ENCODE data around the gene MYO16.

MYO16 gene

DNA sequence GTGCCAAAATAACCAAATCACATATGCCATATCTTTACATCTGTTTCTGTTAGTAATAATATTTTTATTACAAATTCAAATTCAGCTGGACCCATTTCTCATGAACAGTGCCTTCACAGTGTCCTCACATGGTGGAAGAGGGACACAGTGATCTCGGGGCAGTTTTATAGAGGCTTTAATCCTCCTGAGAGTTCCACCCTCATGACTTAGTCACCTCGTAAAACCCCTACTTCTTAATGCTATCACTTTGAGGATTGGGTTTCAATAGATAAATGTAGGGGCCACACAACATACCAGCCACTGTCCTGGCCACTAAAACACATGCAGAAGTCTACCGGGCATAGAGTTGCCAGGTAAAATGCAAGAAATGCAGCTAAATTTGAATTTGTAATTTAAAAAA is 201.5 kb downstream of the MYO16 start:
- Mint-ChIP-seq H3K36me3 (ENCODE audit: low read depth) (no peaks in the 10 kb centered on the region), H3K4me3 (no peak overlapping the region), H3K27ac (no peak overlapping the region), H3K27me3 (no peaks in the 10 kb centered on the region), H3K4me1 (ENCODE audit: low read depth) (no peaks in the 10 kb centered on the region), H3K9me3 (peaks cover 4% of the 10 kb centered on the region)
- DNase-seq, result no peak

DNA sequence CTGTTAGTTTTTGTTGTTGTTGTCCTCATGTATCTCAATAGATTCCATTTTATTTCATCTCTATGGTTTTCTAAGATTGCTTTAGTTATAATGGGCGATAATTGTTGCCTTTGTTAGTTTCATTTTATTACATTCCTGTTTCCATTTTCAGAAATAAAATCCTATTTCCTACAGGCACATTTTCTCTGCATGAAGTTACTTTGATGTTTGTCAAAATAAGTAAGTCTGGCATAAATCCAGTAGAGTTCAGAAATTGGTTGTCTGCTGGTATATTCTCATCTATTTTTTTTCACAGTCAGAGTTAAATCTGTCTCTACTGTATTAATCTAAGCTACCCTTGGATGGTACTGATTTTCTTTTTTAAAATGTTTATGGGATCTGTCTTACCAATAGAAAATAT is 204.1 kb downstream of the MYO16 start:
- H3K27me3 Mint-ChIP-seq, result peaks cover 2% of the 10 kb centered on the region
- DNase-seq, result no peak
- H3K36me3 Mint-ChIP-seq (ENCODE audit: low read depth), result no peaks in the 10 kb centered on the region
- no peak overlapping the region for H3K27ac Mint-ChIP-seq
- H3K4me1 Mint-ChIP-seq (ENCODE audit: low read depth), result no peaks in the 10 kb centered on the region
- no peak overlapping the region for H3K4me3 Mint-ChIP-seq
- H3K9me3 Mint-ChIP-seq, result peaks cover under 1% of the 10 kb centered on the region

DNA sequence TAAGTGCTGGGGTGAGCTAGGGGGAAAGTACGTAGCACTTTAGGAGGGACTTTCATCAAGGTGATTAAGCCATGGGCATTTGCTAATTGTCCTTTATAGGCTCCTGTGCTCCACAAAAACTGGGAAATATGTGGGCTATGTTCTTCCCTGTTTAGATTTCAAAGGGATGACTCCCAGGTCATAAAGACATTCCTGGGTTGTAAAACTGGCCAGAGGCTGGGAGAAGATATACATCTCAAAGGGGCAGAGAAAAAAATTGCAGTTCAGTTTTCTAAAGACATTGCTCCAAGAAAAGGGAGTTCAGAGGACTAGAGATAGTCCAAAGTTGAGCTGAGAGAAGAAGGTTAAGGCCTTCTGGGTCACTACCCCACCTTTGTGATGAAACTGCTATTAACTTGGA is 204.8 kb downstream of the MYO16 start:
- Mint-ChIP-seq H3K27me3 (peaks cover 2% of the 10 kb centered on the region), H3K27ac (no peak overlapping the region), H3K4me3 (no peak overlapping the region), H3K36me3 (ENCODE audit: low read depth) (no peaks in the 10 kb centered on the region), H3K9me3 (no peaks in the 10 kb centered on the region), H3K4me1 (ENCODE audit: low read depth) (no peaks in the 10 kb centered on the region)
- DNase-seq, result no peak

- Mint-ChIP-seq H3K27ac (no peak overlapping the region), H3K4me3 (no peak overlapping the region), H3K9me3 (no peaks in the 10 kb centered on the region), H3K4me1 (ENCODE audit: low read depth) (no peaks in the 10 kb centered on the region), H3K36me3 (ENCODE audit: low read depth) (no peaks in the 10 kb centered on the region), H3K27me3 (peaks cover 2% of the 10 kb centered on the region)
- no peak for DNase-seq
These were observed 205.7 kb downstream of the MYO16 start for GRCh38 chr13:108835083-108835482.

- no peaks in the 10 kb centered on the region for H3K4me1 Mint-ChIP-seq (ENCODE audit: low read depth)
- H3K4me3 Mint-ChIP-seq, result no peak overlapping the region
- no peak for DNase-seq
- H3K9me3 Mint-ChIP-seq, result no peaks in the 10 kb centered on the region
- no peaks in the 10 kb centered on the region for H3K36me3 Mint-ChIP-seq (ENCODE audit: low read depth)
- H3K27ac Mint-ChIP-seq, result no peak overlapping the region
- H3K27me3 Mint-ChIP-seq, result peaks cover 15% of the 10 kb centered on the region
These were observed 221.3 kb downstream of the MYO16 start for GRCh38 chr13:108850691-108851090.

DNA sequence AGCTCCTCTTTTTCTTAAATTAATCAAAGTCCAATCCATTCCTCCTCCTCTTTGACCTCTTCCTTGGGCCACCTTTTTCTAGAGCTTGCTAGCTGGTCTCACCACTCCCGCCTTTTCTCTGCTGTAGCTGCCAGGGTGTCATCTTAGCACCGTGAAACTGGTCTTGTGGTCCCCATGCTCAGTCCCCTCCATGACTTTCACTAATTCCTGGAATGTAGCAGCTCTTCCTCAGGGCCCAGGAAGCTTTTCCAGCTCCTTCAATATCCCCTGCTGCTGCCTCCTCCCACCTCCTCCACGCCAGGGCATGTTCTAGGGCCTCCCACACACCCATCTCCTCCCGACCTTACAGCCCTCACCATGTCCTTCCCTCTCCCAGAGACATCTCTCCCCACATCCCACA is 222.2 kb downstream of the MYO16 start:
- DNase-seq, result no peak
- no peak overlapping the region for H3K27ac Mint-ChIP-seq
- H3K4me1 Mint-ChIP-seq (ENCODE audit: low read depth), result peaks cover 1% of the 10 kb centered on the region
- no peaks in the 10 kb centered on the region for H3K36me3 Mint-ChIP-seq (ENCODE audit: low read depth)
- H3K9me3 Mint-ChIP-seq, result no peaks in the 10 kb centered on the region
- H3K27me3 Mint-ChIP-seq, result peaks cover 15% of the 10 kb centered on the region
- no peak overlapping the region for H3K4me3 Mint-ChIP-seq

GRCh38 chr13:108853031-108853430 is 223.6 kb downstream of the MYO16 start:
- no peak overlapping the region for H3K4me3 Mint-ChIP-seq
- no peaks in the 10 kb centered on the region for H3K36me3 Mint-ChIP-seq (ENCODE audit: low read depth)
- H3K9me3 Mint-ChIP-seq, result no peaks in the 10 kb centered on the region
- peaks cover 1% of the 10 kb centered on the region for H3K4me1 Mint-ChIP-seq (ENCODE audit: low read depth)
- no peak for DNase-seq
- peaks cover 15% of the 10 kb centered on the region for H3K27me3 Mint-ChIP-seq
- H3K27ac Mint-ChIP-seq, result no peak overlapping the region

- no peaks in the 10 kb centered on the region for H3K9me3 Mint-ChIP-seq
These were observed 226.5 kb downstream of the MYO16 start for GRCh38 chr13:108855737-108856387.

DNA sequence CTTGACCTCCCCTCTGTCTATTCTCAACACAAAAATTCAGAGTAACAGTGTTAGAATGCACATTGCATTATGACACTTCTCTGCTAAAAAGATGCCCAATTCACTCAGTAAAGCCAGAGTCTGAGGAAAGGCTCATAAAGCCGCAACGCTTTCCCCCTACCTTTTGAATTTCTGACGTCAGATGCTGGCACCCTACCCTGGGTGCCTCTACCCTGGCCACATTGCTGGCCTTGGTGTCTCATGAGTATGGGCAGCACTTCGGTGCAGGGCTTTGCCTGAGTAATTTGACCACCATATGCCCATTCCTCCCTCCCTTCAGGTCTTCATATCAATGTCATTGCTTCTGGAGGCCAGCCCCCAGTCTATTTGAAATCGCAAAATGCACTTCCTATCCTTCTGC is 229.3 kb downstream of the MYO16 start:
- H3K27ac Mint-ChIP-seq, result no peak overlapping the region
- no peaks in the 10 kb centered on the region for H3K27me3 Mint-ChIP-seq
- H3K4me3 Mint-ChIP-seq, result no peak overlapping the region
- DNase-seq, result no peak
- peaks cover 1% of the 10 kb centered on the region for H3K4me1 Mint-ChIP-seq (ENCODE audit: low read depth)
- H3K36me3 Mint-ChIP-seq (ENCODE audit: low read depth), result no peaks in the 10 kb centered on the region
- no peaks in the 10 kb centered on the region for H3K9me3 Mint-ChIP-seq

More at GRCh38 chr13:108855737-108856387, 226.5 kb downstream of the MYO16 start:
- no peak for DNase-seq
- H3K27ac Mint-ChIP-seq, result no peak overlapping the region
- H3K36me3 Mint-ChIP-seq (ENCODE audit: low read depth), result no peaks in the 10 kb centered on the region
- peaks cover 1% of the 10 kb centered on the region for H3K4me1 Mint-ChIP-seq (ENCODE audit: low read depth)
- H3K4me3 Mint-ChIP-seq, result no peak overlapping the region
- peaks cover 9% of the 10 kb centered on the region for H3K27me3 Mint-ChIP-seq

DNA sequence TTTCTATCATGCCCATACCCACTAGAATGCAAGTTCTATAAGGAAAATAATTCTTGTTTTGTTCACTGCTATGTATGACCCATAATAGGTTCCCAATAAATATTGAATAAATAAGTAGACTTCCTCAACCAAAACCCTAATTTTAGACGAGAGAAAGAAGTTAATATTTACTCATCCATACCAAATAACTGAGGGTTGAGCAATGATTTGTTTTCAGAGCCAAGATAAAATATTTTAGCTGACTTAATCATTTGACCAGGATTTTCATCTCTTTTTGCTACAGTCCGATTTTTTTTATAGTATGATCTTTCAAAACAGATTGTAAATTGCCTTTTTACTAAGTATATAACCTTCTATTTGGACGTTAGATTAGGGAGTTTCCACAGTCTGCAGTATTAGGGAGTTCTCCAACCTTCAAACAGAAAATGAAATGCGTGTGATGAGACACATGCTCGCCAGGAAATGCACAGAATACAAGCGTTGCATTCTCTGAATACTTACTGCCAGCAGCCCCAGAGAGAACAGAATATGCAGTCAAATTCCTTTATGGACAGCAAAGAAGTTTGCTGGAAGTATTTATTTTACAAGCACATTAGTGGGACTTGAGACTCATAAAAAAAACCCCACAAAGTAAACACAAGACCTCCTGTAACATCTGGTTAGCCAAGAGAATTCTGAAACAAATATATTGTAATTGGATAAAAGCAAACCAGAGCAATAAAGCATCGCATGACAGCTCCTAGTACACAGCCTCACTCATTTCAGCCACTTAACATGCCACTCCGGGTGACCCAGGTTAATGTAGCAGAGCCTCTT is 230.0 kb downstream of the MYO16 start:
- DNase-seq, result no peak
- no peaks in the 10 kb centered on the region for H3K27me3 Mint-ChIP-seq
- H3K27ac Mint-ChIP-seq, result no peak overlapping the region
- H3K4me3 Mint-ChIP-seq, result no peak overlapping the region
- H3K4me1 Mint-ChIP-seq (ENCODE audit: low read depth), result peaks cover 1% of the 10 kb centered on the region
- H3K9me3 Mint-ChIP-seq, result no peaks in the 10 kb centered on the region
- no peaks in the 10 kb centered on the region for H3K36me3 Mint-ChIP-seq (ENCODE audit: low read depth)

- no peak for DNase-seq
- Mint-ChIP-seq H3K27me3 (peaks cover 3% of the 10 kb centered on the region), H3K9me3 (no peaks in the 10 kb centered on the region), H3K27ac (no peak overlapping the region), H3K4me1 (ENCODE audit: low read depth) (peaks cover 1% of the 10 kb centered on the region), H3K36me3 (ENCODE audit: low read depth) (no peaks in the 10 kb centered on the region), H3K4me3 (no peak overlapping the region)
These were observed 231.0 kb downstream of the MYO16 start for GRCh38 chr13:108860418-108860817.

- H3K27me3 Mint-ChIP-seq, result peaks cover 4% of the 10 kb centered on the region
- no peaks in the 10 kb centered on the region for H3K36me3 Mint-ChIP-seq (ENCODE audit: low read depth)
- H3K27ac Mint-ChIP-seq, result no peak overlapping the region
- DNase-seq, result no peak
- H3K4me3 Mint-ChIP-seq, result no peak overlapping the region
- H3K4me1 Mint-ChIP-seq (ENCODE audit: low read depth), result no peaks in the 10 kb centered on the region
- H3K9me3 Mint-ChIP-seq, result no peaks in the 10 kb centered on the region
These were observed 247.9 kb downstream of the MYO16 start for GRCh38 chr13:108877300-108877699.

- H3K27me3 Mint-ChIP-seq, result peaks cover 4% of the 10 kb centered on the region
- no peaks in the 10 kb centered on the region for H3K36me3 Mint-ChIP-seq (ENCODE audit: low read depth)
- no peak overlapping the region for H3K4me3 Mint-ChIP-seq
- no peak overlapping the region for H3K27ac Mint-ChIP-seq
- no peak for DNase-seq
- H3K4me1 Mint-ChIP-seq (ENCODE audit: low read depth), result no peaks in the 10 kb centered on the region
- H3K9me3 Mint-ChIP-seq, result no peaks in the 10 kb centered on the region
These were observed 249.3 kb downstream of the MYO16 start for GRCh38 chr13:108878732-108879131.

GRCh38 chr13:108889324-108889984 is 260.0 kb downstream of the MYO16 start:
- no peak overlapping the region for H3K27ac Mint-ChIP-seq
- H3K9me3 Mint-ChIP-seq, result no peaks in the 10 kb centered on the region
- no peak for DNase-seq

GRCh38 chr13:108895220-108895704 is 265.9 kb downstream of the MYO16 start:
- no peak for DNase-seq
- no peak overlapping the region for H3K27ac Mint-ChIP-seq
- H3K36me3 Mint-ChIP-seq (ENCODE audit: low read depth), result no peaks in the 10 kb centered on the region
- H3K4me3 Mint-ChIP-seq, result no peak overlapping the region
- peaks cover 7% of the 10 kb centered on the region for H3K4me1 Mint-ChIP-seq (ENCODE audit: low read depth)
- peaks cover 8% of the 10 kb centered on the region for H3K27me3 Mint-ChIP-seq
- no peaks in the 10 kb centered on the region for H3K9me3 Mint-ChIP-seq

More at GRCh38 chr13:108889324-108889984, 260.0 kb downstream of the MYO16 start:
- Mint-ChIP-seq H3K4me1 (ENCODE audit: low read depth) (no peaks in the 10 kb centered on the region), H3K4me3 (no peak overlapping the region), H3K27me3 (peaks cover 7% of the 10 kb centered on the region), H3K36me3 (ENCODE audit: low read depth) (no peaks in the 10 kb centered on the region)
